Stimulated activated CD4-positive, alpha-beta T cell treated with anti-CD3 and anti-CD28 coated beads, Interleukin-12 subunit alpha, Interleukin-12 subunit beta, amount 100 ng/mL, for 4 hours (primary cell): ENCODE measurements around the gene HPS5.
"Not testable (repeated sequence)": the region's sequence is repeated elsewhere in the genome, so short reads cannot be mapped to it uniquely, and the experiment has no call there.

Experiments used
- DNase-seq: peaks from one replicate; pipeline ENCODE4 v3.0.0-alpha.2; 2020

HPS5 gene

GRCh38 chr11:18267335-18268133 is 54.4 kb downstream of the HPS5 start:
- not testable (repeated sequence) for DNase-seq

GRCh38 chr11:18265949-18266348 is 56.0 kb downstream of the HPS5 start, which contains the start of gene SAA1:
Gene SAA1 (plus strand): TSS chr11:18266264. CDS start chr11:18266888, 624 bp downstream.
- no peak for DNase-seq

- no peak for DNase-seq
These were observed 57.0 kb downstream of the HPS5 start for GRCh38 chr11:18264677-18265555.

- no peak for DNase-seq
These were observed 57.9 kb downstream of the HPS5 start for GRCh38 chr11:18264035-18264434.

GRCh38 chr11:18262681-18263350 is 59.1 kb downstream of the HPS5 start:
- not testable (repeated sequence) for DNase-seq

GRCh38 chr11:18261721-18262120 is 60.2 kb downstream of the HPS5 start:
- no peak for DNase-seq

GRCh38 chr11:18259259-18259658 is 62.7 kb downstream of the HPS5 start:
- DNase-seq, result no peak

GRCh38 chr11:18254781-18255361 is 67.1 kb downstream of the HPS5 start:
- DNase-seq, result no peak

GRCh38 chr11:18253778-18254338 is 68.1 kb downstream of the HPS5 start:
- no peak for DNase-seq

- DNase-seq, result no peak
These were observed 68.7 kb downstream of the HPS5 start for GRCh38 chr11:18253233-18253632.

- DNase-seq, result no peak
These were observed 73.4 kb downstream of the HPS5 start, which contains the start of gene SAA2 for GRCh38 chr11:18248561-18248960. Gene SAA2 (minus strand): TSS chr11:18248668. CDS start chr11:18248011, 657 bp downstream.

- not testable (repeated sequence) for DNase-seq
These were observed 74.8 kb downstream of the HPS5 start for GRCh38 chr11:18247191-18247581.

- DNase-seq, result not testable (repeated sequence)
These were observed 75.4 kb downstream of the HPS5 start for GRCh38 chr11:18246379-18247190.

- DNase-seq, result no peak
These were observed 76.5 kb downstream of the HPS5 start for GRCh38 chr11:18245396-18245795.

GRCh38 chr11:18243783-18244362 is 78.1 kb downstream of the HPS5 start:
- peak; percentile 25 for DNase-seq

- DNase-seq, result no peak
These were observed 82.3 kb downstream of the HPS5 start for GRCh38 chr11:18239655-18240054.

GRCh38 chr11:18236664-18237356 is 85.1 kb downstream of the HPS5 start, which contains the start of gene SAA4:
Gene SAA4 (minus strand): TSS chr11:18236802. CDS start chr11:18235926, 876 bp downstream.
- DNase-seq, result no peak

GRCh38 chr11:18235394-18236334 is 86.3 kb downstream of the HPS5 start:
- DNase-seq, result no peak

- no peak for DNase-seq
These were observed 88.0 kb downstream of the HPS5 start for GRCh38 chr11:18233912-18234311.
